GM19463 (cell line): ENCODE measurements around the gene LPCAT1.

Source experiments
- ATAC-seq: cut with Tn5 transposase; IDR thresholded peaks from one replicate; pipeline ENCODE4 v1.9.1; 2021; ENCODE audit warnings: mild to moderate bottlenecking, moderate library complexity; ENCODE audit not compliant: unreplicated experiment

LPCAT1 gene

DNA sequence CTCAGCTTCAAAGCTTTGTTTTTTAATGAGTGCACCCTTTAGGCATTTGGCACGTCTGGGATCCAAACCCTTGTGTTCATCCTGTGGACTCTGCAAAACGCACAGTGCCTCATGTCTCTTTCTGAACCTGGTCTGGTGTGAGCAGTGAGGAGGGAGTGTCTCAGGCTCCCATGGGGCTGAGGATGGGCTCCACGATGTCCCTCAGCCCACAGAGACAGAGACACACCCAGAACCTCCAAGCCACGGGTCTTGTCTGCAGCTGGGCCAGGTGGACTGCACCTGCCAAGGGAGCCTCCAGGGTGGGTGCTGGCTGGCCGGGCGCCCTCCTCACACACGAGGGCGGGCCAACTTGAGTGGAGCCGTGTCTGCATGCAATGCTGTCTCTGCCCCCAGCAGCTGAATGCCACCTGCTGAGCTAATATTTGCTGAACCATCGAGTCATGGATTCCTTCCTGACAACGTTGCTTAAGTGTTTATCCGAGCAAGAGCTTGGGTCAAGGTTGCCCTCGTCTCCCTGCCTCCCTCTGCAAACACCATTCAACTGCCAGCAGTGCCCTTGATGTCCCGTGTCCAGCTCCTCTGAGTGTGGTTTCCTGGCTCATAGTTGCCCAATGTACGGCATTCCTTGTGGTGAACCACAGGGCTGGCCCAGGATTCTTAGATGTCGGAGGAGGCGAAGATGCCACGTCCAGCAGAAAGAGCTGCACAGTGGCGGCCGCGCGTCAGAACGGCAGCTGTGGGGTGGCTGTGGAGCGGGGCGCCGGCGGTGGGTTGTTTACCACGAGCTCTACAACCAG, 31.4 kb upstream of the LPCAT1 start:
- ATAC-seq = no peak

DNA sequence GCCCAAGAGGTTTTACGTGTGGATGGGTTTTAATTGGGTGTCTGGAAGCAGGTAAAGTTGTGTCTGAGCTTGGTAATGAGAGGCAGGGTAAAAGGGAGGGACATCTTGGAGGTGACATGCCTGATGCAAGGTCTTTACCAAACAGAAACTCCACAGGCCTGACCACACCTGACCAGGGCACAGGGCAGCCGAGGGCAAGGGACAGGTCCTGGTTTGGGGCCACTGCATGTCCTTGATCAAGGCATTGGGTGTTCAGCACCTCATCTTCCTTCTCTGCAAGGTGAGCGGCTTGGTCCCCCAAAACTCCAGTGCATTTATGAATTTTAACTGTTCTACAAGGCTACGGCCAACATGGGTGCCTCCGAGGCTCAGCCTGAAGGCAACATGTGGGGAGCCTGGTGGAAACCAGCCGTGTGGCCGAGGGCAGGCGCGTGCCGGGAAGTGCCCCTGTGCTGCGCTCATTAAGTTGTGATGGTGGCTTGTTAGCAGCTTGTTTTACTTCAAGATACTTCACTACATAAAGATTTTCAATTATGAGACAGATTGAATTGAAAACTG, 30.7 kb upstream of the LPCAT1 start:
- no peak for ATAC-seq

DNA sequence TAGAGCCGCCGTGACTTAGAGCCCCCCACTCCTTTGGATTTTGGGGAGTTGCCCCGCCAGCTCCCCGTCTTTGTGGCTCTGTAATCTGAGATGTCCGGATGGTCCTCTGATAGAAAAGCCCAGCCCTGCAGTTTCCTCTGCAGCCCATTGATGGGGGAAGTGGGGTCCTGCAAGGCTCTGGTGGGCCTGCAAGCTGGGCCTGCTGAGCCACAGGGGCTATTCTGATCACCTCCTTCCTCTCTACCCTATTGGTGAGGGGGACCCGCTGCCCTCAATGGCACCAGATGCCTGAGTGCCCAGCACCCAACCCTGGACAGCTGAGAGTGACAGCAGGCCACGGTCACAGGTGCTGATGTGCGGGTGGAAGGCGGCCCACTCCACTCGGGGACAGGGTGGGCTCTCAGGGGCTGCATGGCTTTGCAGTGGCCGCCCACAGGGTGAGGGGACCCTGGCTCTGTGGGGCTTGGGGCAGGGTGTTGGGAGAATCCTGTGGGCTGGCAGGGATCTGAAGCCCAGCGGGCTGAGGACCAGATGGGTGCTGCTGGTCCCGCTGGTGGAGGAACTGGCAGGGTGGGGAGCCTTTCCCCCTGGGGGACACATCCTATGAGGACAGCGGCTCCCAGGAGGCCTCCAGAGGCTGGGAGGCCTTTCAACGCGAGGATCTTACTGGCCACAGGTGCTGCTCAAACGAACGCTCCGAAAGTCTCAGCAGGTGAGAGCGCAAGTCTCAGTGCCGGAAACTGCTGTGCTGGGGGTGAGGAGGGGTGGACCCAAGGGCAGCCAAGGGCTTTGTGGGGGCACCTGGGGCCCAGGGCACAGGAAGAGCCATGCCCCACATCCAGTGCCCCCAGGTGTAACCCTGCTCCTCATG, 30.0 kb upstream of the LPCAT1 start:
- no peak for ATAC-seq

DNA sequence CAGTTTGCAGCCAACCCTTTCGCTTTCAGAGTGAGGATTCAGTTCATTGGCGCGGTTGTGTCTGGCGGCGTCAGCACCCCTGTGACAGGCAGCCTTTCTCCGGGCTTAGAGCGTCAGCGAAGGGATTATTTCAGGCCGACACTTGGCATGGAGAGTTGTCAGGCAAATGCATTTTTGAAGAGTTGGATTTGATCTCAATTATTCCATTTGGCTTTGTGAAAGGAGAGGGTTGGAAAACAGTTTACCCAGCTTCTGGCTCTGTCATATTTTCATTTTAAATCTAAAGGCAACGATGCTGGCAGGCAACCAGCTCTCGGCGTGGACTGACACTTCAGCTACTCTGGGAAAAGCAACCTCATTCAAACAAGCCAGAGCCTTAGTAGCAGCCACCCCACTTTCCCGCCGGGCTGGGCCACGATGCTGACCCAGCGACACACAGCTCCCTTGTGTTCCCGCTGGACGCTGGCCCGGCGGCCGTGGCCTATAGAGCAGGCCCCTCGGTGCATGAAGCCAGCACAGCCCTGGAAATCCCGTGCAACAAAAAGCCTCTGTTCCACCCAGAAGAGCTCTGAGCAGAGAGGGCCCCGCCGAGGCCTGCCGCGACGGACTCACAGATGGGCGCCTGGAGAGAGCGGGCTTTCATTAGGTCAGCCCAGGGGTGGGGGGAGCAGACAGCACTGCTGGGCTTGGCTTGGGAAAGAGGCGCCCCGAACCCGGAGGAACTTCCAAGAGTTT, 28.9 kb upstream of the LPCAT1 start:
- no peak for ATAC-seq

DNA sequence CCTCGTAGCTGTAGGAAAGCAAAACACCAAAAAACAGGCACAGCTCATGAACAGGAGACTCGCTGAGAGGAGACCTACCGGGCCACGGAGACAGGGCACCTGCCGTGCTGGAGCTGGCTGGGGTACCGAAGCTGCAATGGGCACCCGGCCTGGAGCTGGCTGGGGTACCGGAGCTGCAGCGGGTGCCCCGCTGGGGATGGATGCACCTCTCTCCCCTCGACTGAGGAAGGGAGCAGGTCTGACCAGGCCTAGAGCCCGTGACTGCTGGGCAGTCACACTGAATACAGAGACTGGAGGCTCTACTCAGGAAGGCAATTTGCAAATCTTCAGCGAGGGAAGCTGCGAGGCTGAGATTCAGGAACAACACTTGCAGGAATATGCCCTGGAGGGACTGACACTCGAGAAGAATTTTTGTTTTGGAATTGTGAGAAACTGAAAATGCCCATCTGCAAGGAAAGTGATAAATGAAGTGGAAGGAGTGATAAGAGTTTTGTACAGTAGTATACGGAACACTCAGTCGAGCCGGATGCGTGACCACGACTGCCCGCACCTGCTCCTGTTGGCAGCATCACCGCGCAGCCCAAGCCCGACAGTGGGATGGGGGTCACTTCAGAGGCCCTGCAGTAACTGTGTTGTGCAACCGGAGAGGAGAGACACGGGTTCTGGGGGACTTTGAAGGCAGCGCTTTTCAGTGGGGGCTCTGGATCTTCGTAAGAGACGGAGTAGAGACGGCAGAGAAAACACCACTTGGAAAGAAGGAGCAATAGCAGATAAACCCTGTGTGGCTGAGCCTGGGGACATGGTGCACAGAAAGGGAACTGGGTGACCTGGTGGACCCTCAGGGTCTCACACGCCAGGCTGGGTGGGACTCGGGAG, 27.9 kb upstream of the LPCAT1 start:
- no peak for ATAC-seq

DNA sequence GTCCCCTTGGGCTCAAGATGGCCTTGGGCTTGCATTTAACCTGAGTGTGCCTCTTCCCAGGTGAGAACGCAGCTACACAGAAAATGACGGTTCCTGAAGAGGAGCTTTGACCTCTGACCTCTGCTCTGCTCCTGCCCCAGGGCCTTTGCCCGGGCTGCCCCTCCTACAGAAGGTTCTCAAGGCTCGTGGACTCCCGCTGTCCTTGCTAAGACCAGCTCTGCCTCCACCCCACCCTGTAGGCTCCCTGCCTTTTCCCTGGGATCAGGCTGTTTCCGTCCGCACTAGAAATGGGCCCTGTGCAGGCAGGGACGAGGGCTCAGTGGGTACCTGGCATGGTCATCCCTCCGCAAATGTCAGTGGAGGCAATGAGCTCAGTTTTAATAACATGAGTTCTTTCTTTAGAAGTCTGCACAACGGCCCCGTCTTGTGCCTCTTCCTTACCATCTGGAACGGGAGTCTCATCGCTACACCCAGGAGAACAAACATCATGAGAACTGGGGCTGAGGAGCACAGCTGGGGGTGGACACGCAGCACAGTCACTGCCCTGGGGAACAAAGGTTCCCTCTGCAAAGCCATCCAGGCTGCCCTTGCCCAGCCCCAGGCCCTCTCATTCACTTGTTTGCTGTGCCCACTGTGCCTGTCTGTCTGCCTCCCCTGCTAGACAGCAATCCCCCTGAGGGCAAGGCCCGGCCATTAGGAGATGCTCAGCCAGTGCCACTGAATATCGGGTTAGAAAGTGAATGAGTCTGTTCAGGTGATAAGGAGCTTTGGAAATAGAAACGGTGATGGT, 26.7 kb upstream of the LPCAT1 start:
- no peak for ATAC-seq

DNA sequence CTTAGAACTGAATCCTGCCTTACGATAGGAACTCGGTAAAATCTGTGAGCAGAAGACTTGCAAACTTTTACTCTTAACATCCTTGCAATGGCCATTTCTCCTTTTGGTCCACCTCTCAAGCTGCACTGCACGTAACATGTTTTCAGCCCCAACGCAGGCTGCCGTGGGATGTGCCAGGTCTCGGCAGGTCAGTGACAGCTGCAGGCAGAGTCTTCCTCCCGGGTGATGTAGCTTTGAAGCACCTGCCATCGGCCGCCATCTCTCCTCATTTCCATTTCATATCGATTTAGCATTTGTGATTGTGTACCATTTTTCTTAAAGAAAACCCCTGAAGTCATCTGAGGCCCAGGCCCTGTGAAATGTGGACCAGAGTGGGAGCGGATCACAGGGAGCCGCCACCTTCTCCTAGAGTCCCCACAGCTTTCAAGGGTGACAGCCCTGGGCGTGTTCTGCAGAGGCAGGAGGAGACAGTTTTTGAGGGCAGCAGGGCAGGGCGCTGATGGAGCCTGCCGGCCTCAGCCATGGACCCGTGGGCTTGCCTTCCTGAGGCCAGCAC, 25.8 kb upstream of the LPCAT1 start:
- no peak for ATAC-seq

DNA sequence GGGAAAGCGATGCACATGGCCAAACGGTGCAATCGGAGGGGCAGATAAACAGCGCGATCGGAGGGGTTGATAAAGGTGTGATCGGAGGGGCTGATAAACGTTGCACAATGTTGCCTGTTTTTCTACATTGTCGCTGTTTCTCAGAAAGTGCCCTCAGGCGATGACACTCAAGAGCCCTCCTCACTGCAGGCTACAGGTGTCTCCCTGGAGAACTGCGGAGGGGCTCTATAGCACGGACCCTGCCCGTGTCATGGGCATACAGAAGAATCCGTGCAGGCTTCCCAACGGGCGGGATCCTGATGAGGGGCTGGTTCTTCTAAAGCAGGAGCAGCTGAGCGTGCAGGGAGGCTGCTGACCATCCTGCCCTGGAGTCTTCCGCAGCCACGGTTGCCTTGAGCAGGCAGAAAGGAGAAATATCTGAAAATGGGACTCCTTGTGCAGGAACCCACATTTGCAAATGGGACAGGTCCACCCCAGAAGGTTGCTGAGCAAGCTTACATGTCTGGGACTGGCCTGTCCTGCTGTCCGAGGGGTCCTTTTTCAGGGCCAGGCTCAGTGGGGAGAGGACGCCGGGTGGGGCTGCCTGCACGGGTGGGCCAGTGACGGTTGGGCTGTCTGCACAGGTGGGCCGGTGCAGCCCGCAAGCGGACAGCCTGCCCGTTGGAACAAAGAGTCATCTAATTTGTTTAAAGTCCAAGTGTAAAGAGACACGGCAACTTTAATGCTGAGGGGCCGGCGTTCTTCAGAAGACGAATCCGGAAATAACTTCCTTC, 25.1 kb upstream of the LPCAT1 start:
- no peak for ATAC-seq

DNA sequence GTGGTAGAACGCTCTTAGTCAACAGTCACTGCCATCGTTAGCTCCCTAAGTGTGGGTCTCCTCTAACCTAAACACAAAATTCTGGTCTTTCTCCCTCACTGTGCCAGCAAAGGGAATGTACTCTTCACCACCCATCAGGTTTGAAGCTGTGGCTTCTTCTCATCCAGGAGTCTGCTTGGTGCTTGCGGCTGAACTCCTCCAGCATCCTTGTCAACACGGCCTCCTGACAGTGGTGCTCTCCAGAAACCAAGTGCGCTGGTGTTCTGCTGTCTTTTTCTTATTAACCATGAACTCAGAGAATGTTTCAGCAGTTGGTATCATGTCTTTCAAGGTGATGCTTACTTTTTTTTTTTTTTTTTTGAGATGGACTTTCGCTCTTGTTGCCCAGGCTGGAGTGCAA, 23.9 kb upstream of the LPCAT1 start:
- no peak for ATAC-seq

DNA sequence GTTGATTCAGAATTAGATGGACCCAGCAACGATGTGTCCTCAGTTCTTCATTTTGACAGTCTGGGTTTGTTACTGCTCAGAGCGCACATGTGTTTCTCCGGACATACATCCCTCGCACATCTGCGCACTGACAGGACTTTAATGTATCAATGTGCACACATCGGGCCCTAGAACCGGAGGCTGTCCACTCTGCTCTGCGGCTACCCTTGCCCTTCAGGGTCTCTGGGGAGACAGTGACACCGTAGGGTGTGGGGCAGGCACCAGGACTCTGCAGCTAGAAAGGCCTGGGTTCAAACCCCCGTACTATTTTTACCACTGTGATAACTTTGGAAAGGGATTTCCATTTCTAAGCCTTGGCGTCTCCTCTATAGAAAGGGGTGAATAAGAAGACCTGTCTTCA, 23.5 kb upstream of the LPCAT1 start:
- no peak for ATAC-seq

DNA sequence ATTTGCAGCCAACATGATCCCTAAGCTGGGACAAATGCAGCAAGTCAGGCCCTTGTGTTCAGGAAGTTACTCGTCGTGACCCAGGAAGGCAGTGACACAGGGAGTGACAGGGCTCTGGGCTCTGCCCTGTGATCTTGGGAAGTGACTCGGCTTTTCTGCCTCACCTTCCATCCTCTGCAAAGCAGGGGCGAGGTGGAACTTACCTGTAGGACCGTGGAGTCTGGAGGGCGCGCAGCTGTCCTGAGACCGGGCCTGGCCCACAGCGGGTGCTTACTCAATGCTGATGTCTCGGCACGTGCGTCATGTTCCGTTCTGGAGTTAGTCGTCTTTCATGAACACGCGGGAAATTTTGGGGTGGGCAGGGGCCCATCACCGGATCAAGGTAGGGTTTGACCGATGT, 22.8 kb upstream of the LPCAT1 start:
- ATAC-seq = no peak

DNA sequence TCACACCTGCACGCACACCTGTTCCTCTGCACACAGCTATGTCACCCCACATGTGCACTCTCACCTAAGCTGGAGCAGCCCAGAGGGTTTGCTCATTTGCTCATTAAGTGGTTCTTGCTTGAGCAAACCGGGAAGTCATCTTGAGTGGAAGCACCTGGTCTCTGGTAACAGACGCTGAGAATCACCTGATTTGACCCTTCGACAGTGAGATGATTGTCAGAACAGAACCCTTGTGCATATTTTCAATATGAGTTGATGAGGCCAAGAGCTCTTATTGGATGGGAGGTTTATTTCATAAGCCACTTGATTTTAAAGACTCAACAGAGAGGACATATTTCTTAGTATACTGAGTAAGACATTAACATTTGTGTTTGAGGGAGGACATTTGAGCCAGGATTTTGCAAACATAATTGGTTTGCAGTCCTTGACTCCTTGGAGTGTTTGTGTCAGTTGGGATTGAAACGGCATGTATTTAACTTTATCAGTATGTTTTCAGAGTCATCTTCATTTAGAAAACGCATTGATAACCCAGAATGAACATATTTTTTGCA, 22.1 kb upstream of the LPCAT1 start:
- no peak for ATAC-seq

DNA sequence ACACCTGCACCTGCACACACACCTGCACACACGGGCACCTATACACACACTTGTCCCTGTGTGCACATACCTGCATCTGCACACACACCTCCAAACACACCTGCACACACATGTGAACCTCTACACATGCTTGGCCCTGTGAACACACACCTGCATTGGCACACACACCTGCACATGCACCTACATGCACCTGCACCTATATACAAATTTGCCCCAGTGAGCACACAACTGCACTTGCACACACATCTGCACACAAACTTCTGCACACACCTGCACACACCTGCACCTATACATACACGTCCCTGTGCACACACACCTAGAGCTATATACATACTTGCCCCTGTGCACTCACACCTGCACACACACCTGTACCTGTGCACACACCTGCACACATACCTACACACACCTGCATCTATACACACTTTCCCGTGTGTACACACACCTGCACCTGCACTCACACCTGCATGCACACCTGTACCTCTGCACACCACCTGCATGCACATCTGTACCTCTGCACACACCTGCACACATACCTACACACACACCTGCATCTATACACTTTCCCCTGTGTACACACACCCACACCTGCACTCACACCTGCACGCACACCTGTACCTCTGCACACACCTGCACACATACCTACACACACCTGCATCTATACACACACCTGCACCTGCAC, 21.5 kb upstream of the LPCAT1 start:
- no peak for ATAC-seq

DNA sequence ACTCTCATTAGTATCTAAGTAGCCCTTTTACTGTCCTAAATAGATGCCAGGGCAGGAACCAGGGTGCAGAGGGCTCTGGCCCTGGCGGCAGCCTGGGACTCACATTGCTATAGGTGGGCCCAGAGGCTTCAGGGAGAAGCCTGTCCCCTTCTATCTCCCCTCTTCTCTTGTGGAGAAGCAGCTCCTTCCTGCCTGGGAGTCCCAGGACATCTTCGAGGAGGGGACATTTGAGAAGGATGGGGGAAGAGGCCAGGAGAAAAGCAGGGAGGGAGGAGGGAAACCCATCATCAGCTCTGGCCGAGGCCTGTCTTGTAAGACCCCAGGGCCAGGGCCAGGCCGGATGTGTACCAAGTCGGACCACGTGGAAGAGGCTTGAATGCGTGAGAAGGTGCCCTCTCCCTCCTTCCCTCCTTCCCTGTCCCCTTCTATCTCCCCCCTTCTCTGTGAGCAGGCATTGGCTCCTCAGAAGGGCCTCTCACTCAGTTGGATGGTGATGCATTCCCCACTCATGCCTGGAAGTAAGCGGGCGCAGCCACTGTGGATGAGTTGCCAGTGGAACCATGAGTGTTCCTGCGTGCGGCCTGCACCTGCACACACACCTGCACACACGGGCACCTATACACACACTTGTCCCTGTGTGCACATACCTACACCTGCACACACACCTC, 20.7 kb upstream of the LPCAT1 start:
- ATAC-seq = no peak

DNA sequence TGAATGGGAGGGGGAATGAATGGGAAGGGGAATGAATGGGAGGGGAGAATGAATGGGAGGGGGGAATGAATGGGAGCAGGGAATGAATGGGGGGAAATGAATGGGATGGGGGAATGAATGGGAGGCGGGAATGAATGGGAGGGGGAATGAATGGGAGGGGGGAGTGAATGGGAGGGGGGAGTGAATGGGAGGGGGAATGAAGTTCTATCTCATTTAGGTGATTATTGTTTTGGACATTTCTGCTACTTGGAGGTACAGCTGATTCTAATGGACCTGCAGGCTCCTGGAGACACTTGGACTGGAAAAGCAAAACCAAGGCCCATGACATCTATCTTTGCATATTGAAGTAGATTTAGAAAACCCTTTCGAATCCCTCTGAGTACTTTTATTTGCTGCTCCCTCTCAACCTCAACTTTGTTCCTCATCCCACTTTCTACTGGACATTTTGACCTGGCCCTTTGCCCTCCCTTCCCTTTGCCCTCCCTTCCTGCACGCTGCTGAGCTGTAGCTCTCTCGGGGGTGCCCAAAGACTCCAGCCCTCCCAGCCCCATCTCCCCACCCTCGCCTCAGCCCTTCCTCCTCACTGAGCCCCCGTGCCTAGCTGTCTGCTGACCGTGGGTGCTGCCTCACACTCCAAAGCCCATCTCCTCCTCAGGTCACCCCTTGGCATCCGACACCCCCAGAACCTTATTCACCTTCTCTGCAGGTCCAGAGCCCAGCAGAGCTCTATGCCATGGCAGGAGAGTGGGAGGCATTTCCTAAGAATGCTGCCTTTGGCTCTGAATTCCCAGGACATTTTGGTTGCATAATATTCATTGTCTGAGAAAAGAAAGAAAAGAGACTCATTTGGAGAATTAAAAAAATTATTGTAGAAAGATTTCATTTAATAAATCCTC, 19.9 kb upstream of the LPCAT1 start:
- no peak for ATAC-seq

DNA sequence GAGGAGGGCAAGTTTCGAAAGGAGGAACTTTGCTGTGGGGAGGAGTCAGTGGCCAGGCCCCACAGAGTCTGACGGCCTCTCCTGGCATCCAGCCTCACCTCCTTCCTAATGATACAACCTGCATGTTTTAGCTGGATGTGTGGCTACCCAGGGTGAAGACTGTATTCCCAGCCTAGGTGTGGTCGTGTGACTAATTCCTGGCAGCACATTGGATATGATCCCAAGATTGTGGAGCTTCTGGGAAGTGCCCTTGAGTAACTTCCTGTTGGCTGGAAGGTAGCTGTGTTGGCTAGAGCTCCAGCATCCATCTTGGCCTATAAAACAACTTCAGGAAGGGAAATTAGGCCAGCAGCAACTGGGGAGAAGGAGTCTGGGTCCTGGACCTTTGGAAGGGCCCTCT, 19.0 kb upstream of the LPCAT1 start:
- no peak for ATAC-seq
